H9 (cell line): ENCODE results near the gene LRFN2. TPM values are rescaled to one million over a fixed set of nuclear protein-coding genes. Genes with fewer than 3 reads are reported as not detected.
A peak's percentile ranks its signal among the peaks of the same experiment; 100 is the strongest.

ENCODE experiments used
- DNase-seq: peaks from one replicate; pipeline ENCODE4 v3.0.0-alpha.2; 2017
- H2AFZ ChIP-seq: one replicate; pipeline ENCODE4 v1.6.1; 2013; ENCODE audit warnings: mild to moderate bottlenecking, low read length, control low read depth, moderate library complexity
- H2AK5ac ChIP-seq: 2 replicates; pipeline ENCODE4 v1.6.1; 2013; ENCODE audit warnings: low read length, control low read depth, mixed read lengths; ENCODE audit not compliant: insufficient read length
- H2BK120ac ChIP-seq: one replicate; pipeline ENCODE4 v1.6.1; 2013; ENCODE audit warnings: low read depth, mild to moderate bottlenecking, low read length, control low read depth, inconsistent platforms; ENCODE audit not compliant: poor library complexity, severe bottlenecking
- H2BK12ac ChIP-seq: 2 replicates; pipeline ENCODE4 v1.6.1; 2013; ENCODE audit warnings: low read length, control low read depth, mixed read lengths, low read depth; ENCODE audit not compliant: insufficient read length
- H2BK15ac ChIP-seq: 2 replicates; pipeline ENCODE4 v1.6.1; 2013; ENCODE audit warnings: low read depth, low read length, control low read depth
- H2BK20ac ChIP-seq: one replicate; pipeline ENCODE4 v1.6.1; 2013; ENCODE audit warnings: low read depth, mild to moderate bottlenecking, low read length, control low read depth, inconsistent platforms; ENCODE audit not compliant: poor library complexity, severe bottlenecking
- H2BK5ac ChIP-seq: 2 replicates; pipeline ENCODE4 v1.6.1; 2013; ENCODE audit warnings: low read length, control low read depth, mixed read lengths; ENCODE audit not compliant: insufficient read length
- H3K14ac ChIP-seq: 2 replicates; pipeline ENCODE4 v1.6.1; 2013; ENCODE audit warnings: low read length, control low read depth; ENCODE audit not compliant: insufficient read depth
- H3K18ac ChIP-seq: 2 replicates; pipeline ENCODE4 v1.6.1; 2013; ENCODE audit warnings: low read depth, mild to moderate bottlenecking, mixed read lengths, low read length, control low read depth; ENCODE audit not compliant: insufficient read length
- H3K23ac ChIP-seq: 2 replicates; pipeline ENCODE4 v1.6.1; 2013; ENCODE audit warnings: low read length, control low read depth, mixed read lengths, low read depth; ENCODE audit not compliant: insufficient read length
- H3K23me2 ChIP-seq: 2 replicates; pipeline ENCODE4 v1.6.1; 2013; ENCODE audit warnings: low read depth, mild to moderate bottlenecking, mixed read lengths, low read length, control low read depth; ENCODE audit not compliant: insufficient read length, poor library complexity, severe bottlenecking
- H3K27ac ChIP-seq: 2 replicates; pipeline ENCODE4 v1.5.1; 2013; ENCODE audit warnings: low read length, control low read depth, mixed read lengths, low read depth; ENCODE audit not compliant: insufficient read length
- H3K27me3 ChIP-seq: 2 replicates; pipeline ENCODE4 v1.6.1; 2013; ENCODE audit warnings: low read length, control low read depth, inconsistent platforms; ENCODE audit not compliant: insufficient read depth
- H3K4ac ChIP-seq: 2 replicates; pipeline ENCODE4 v1.6.1; 2013; ENCODE audit warnings: low read depth, mild to moderate bottlenecking, control low read depth, inconsistent platforms, low read length, moderate library complexity
- H3K4me1 ChIP-seq: 2 replicates; pipeline ENCODE4 v1.6.1; 2013; ENCODE audit warnings: low read length, control low read depth, inconsistent platforms; ENCODE audit not compliant: insufficient read depth
- H3K4me2 ChIP-seq: 2 replicates; pipeline ENCODE4 v1.6.1; 2013; ENCODE audit warnings: low read length, control low read depth, mixed read lengths; ENCODE audit not compliant: insufficient read length, insufficient read depth
- H3K56ac ChIP-seq: 2 replicates; pipeline ENCODE4 v1.6.1; 2013; ENCODE audit warnings: low read depth, mild to moderate bottlenecking, mixed read lengths, low read length, control low read depth; ENCODE audit not compliant: insufficient read length
- H3K79me1 ChIP-seq: 2 replicates; pipeline ENCODE4 v1.6.1; 2013; ENCODE audit warnings: low read depth, mild to moderate bottlenecking, moderate library complexity, low read length, control low read depth, inconsistent platforms; ENCODE audit not compliant: insufficient read depth, poor library complexity, severe bottlenecking
- H3K79me2 ChIP-seq: 2 replicates; pipeline ENCODE4 v1.6.1; 2013; ENCODE audit warnings: low read length, control low read depth, inconsistent platforms; ENCODE audit not compliant: insufficient read depth
- H3K9ac ChIP-seq: 2 replicates; pipeline ENCODE4 v1.6.1; 2013; ENCODE audit warnings: low read length, control low read depth, mixed read lengths; ENCODE audit not compliant: insufficient read length; ENCODE audit errors: extremely low read depth
- H3K9me3 ChIP-seq: one replicate; pipeline ENCODE4 v1.6.1; 2013; ENCODE audit warnings: low read depth, low read length, inconsistent platforms; ENCODE audit not compliant: control insufficient read depth
- H3T11ph ChIP-seq: one replicate; pipeline ENCODE4 v1.6.1; 2013; ENCODE audit warnings: mild to moderate bottlenecking, low read length, control low read depth, inconsistent platforms
- H4K20me1 ChIP-seq: one replicate; pipeline ENCODE4 v1.6.1; 2013; ENCODE audit not compliant: control insufficient read depth, insufficient read length, insufficient read depth
- H4K5ac ChIP-seq: 2 replicates; pipeline ENCODE4 v1.6.1; 2013; ENCODE audit warnings: low read depth, mild to moderate bottlenecking, mixed read lengths, low read length, control low read depth; ENCODE audit not compliant: insufficient read length
- H4K8ac ChIP-seq: replicated peaks from 2 replicates; pipeline ENCODE4 v1.6.1; 2013; ENCODE audit warnings: low read length, control low read depth, mixed read lengths, low read depth; ENCODE audit not compliant: insufficient read length
- H4K91ac ChIP-seq: 2 replicates; pipeline ENCODE4 v1.6.1; 2013; ENCODE audit warnings: low read depth, mild to moderate bottlenecking, moderate library complexity, mixed read lengths, low read length, control low read depth; ENCODE audit not compliant: insufficient read length
- H3K27ac Mint-ChIP-seq, 3 experiments: 2 replicates in 2 of 3; 3 replicates in 1 of 3; pipeline ENCODE4 v1.8.0; 2020 to 2021; ENCODE audit warnings: mixed read lengths in 3 of 3, mild to moderate bottlenecking in 1 of 3, moderate library complexity in 1 of 3
- H3K27me3 Mint-ChIP-seq: 2 replicates; pipeline ENCODE4 v1.8.0; 2021; ENCODE audit warnings: low read depth, mild to moderate bottlenecking, moderate library complexity, mixed read lengths
- H3K36me3 Mint-ChIP-seq, 3 experiments: 2 replicates in 2 of 3; 3 replicates in 1 of 3; pipeline ENCODE4 v1.8.0; 2020 to 2021; ENCODE audit warnings: low read depth in 3 of 3, mixed read lengths in 3 of 3; ENCODE audit not compliant: insufficient read depth in 1 of 3
- H3K4me1 Mint-ChIP-seq, 2 experiments: 2 replicates each; pipeline ENCODE4 v1.8.0; 2020; ENCODE audit warnings: mixed read lengths in 2 of 2
- H3K4me3 Mint-ChIP-seq, 2 experiments: 2 replicates in 1 of 2; 3 replicates in 1 of 2; pipeline ENCODE4 v1.8.0; 2020 to 2021; ENCODE audit warnings: mild to moderate bottlenecking in 2 of 2, mixed read lengths in 2 of 2, moderate library complexity in 1 of 2
- H3K9me3 Mint-ChIP-seq, 2 experiments: 2 replicates in 1 of 2; 3 replicates in 1 of 2; pipeline ENCODE4 v1.8.0; 2020; ENCODE audit warnings: mild to moderate bottlenecking in 2 of 2, mixed read lengths in 2 of 2, moderate library complexity in 1 of 2
- CTCF ChIP-seq: fragments of 200-600 bp; sonication (generic); conservative IDR thresholded peaks from 3 replicates; pipeline ENCODE4 v1.8.0; 2021; ENCODE audit warnings: antibody characterized with exemption, mild to moderate bottlenecking
- WGBS: extraction: QIAGEN DNeasy Blood & Tissue Kit; methylation state at CpG from one replicate; pipeline ENCODE4 v1.1.7; 2013; ENCODE audit warnings: missing lambda C conversion rate, low lambda C conversion rate, mixed read lengths; ENCODE audit not compliant: insufficient read length; ENCODE audit errors: extremely low coverage; 5-methylcytosine and 5-hydroxymethylcytosine counted together
- total RNA-seq: library from RNA; stranded (reverse); gene quantifications from 2 replicates; pipeline ENCODE4 v1.2.1, GENCODE V29; 2021

The LRFN2 gene
- total RNA-seq, 1 experiment from 2014 or later = 0.11 TPM

- H3K36me3 Mint-ChIP-seq = no peaks in the 10 kb centered on the region; a peak in 1 of 7 replicates
- Histone ChIP-seq H4K5ac (no peak overlapping the region), H3K4me1 (peaks cover 4% of the 10 kb centered on the region; the same call in 1 of the 2 replicates), H3K56ac (no peak overlapping the region), H3K4me2 (no peak overlapping the region), H3K23ac (no peak overlapping the region), H2BK12ac (no peak overlapping the region), H4K20me1 (peaks cover 2% of the 10 kb centered on the region), H4K91ac (no peak overlapping the region), H3K9me3 (no peaks in the 10 kb centered on the region), H3K27ac (no peak overlapping the region), H3T11ph (no peak overlapping the region), H3K27me3 (no peaks in the 10 kb centered on the region), H2AFZ (no peak overlapping the region), H2BK15ac (no peak overlapping the region), H3K79me2 (no peaks in the 10 kb centered on the region), H4K8ac (no peak overlapping the region), H3K9ac (no peak overlapping the region), H3K4ac (no peak overlapping the region), H3K18ac (no peak overlapping the region), H3K79me1 (no peaks in the 10 kb centered on the region), H2AK5ac (no peak overlapping the region), H3K14ac (no peak overlapping the region), H2BK20ac (no peak overlapping the region), H2BK5ac (no peak overlapping the region), H3K23me2 (no peaks in the 10 kb centered on the region), H2BK120ac (no peak overlapping the region)
- peak overlapping the region in 1 of 3 experiments; percentile 54; a peak in 1 of 7 replicates for H3K27ac Mint-ChIP-seq
- peaks cover 20% of the 10 kb centered on the region for H3K27me3 Mint-ChIP-seq
- H3K9me3 Mint-ChIP-seq = no peaks in the 10 kb centered on the region; a peak in 1 of 5 replicates
- no CpG with 5 or more reads among the region's 3 CpGs for WGBS
- no peak for DNase-seq
- H3K4me1 Mint-ChIP-seq = peaks cover 34 to 44% of the 10 kb centered on the region in 2 experiments
- 0 out of 3 replicates have a peak, but pooled peaks have one; percentile 18 for TF ChIP-seq CTCF
- no peak overlapping the region for H3K4me3 Mint-ChIP-seq
These were observed 112.2 kb downstream of the LRFN2 start for GRCh38 chr6:40474937-40475336.
